HG03103 (cell line): Measurements from ENCODE around the gene FNDC3B.
"Not testable (repeated sequence)": the region's sequence is repeated elsewhere in the genome, so short reads cannot be mapped to it uniquely, and the experiment has no call there.

ENCODE experiments used
- ATAC-seq: cut with Tn5 transposase; IDR thresholded peaks from one replicate; pipeline ENCODE4 v1.9.1; 2021; ENCODE audit warnings: low read depth; ENCODE audit not compliant: unreplicated experiment

Gene FNDC3B

GRCh38 chr3:172030181-172030580 is 9.2 kb upstream of the FNDC3B start:
- ATAC-seq: no peak

- ATAC-seq: no peak
Observed at GRCh38 chr3:172031996-172032395, 7.4 kb upstream of the FNDC3B start.

- no peak for ATAC-seq
Observed at GRCh38 chr3:172033396-172033795, 6.0 kb upstream of the FNDC3B start.

- no peak for ATAC-seq
Observed at GRCh38 chr3:172034786-172035685, 4.3 kb upstream of the FNDC3B start.

GRCh38 chr3:172036541-172037215 is 2.7 kb upstream of the FNDC3B start:
- no peak for ATAC-seq

- no peak for ATAC-seq
Observed at GRCh38 chr3:172038798-172039435, 461 bp upstream of the FNDC3B start.

GRCh38 chr3:172040078-172040980 is 951 bp downstream of the FNDC3B start:
- ATAC-seq: no peak

GRCh38 chr3:172040981-172041963 is 1.9 kb downstream of the FNDC3B start:
- no peak for ATAC-seq

- no peak for ATAC-seq
Observed at GRCh38 chr3:172042136-172042662, 2.8 kb downstream of the FNDC3B start.

- ATAC-seq: not testable (repeated sequence)
Observed at GRCh38 chr3:172042663-172043179, 3.3 kb downstream of the FNDC3B start.

- no peak for ATAC-seq
Observed at GRCh38 chr3:172043233-172043632, 3.9 kb downstream of the FNDC3B start.

- no peak for ATAC-seq
Observed at GRCh38 chr3:172043766-172044165, 4.4 kb downstream of the FNDC3B start.

- ATAC-seq: no peak
Observed at GRCh38 chr3:172044833-172045585, 5.6 kb downstream of the FNDC3B start.

GRCh38 chr3:172046268-172046915 is 7.0 kb downstream of the FNDC3B start:
- ATAC-seq: no peak

- no peak for ATAC-seq
Observed at GRCh38 chr3:172047567-172048115, 8.3 kb downstream of the FNDC3B start.

- no peak for ATAC-seq
Observed at GRCh38 chr3:172048599-172048998, 9.2 kb downstream of the FNDC3B start.

GRCh38 chr3:172051310-172051956 is 12.1 kb downstream of the FNDC3B start:
- ATAC-seq: no peak
